ENCODE measurements around the gene AFG1L. TPM values are rescaled to one million over a fixed set of nuclear protein-coding genes. Genes with fewer than 3 reads are reported as not detected.

Gene AFG1L
- total and polyA plus RNA-seq, 10 donors = 1.8 to 13.0 (median 4.4) TPM

- intact Hi-C loops (cut with DNase I; ENCODE audit: low total_unique reads) = loop anchor here (10.0 kb wide), 1 partner anchor 286 kb away; no protein-coding TSS in a partner anchor
- Histone ChIP-seq H3K4me3 (no peak overlapping the region), H3K4me1 (peaks cover 0 to 11% (median 0%) of the 10 kb centered on the region in 6 donors), H3K36me3 (no peaks in the 10 kb centered on the region), H3K27ac (no peak overlapping the region), H3K27me3 (replicated peaks in 1 of 7) (no peaks in the 10 kb centered on the region), H3K9me3 (no peaks in the 10 kb centered on the region)
- no peak for DNase-seq
- 90 to 95% (median 91%) methylated on average over 1 of the region's 1 CpG for WGBS, 5 donors
- TF ChIP-seq POLR2AphosphoS5 (IDR thresholded peaks at IDR 0.05) = no peak
- no peak for TF ChIP-seq POLR2A (IDR thresholded peaks at IDR 0.05)
- TF ChIP-seq CTCF (IDR thresholded peaks at IDR 0.05 in 8 of 11, conservative IDR thresholded peaks at IDR 0.05 in 3 of 11) = no peak
Measured at GRCh38 chr6:108549241-108549640, 254.4 kb downstream of the AFG1L start.

- no peak overlapping the region for H3K27ac ChIP-seq
- WGBS, 5 donors = 70 to 81% (median 74%) methylated on average over 3 of the region's 3 CpGs
- intact Hi-C loops (cut with DNase I; ENCODE audit: low total_unique reads) = loop anchor here (10.0 kb wide), 1 partner anchor 285 kb away; no protein-coding TSS in a partner anchor
Measured at GRCh38 chr6:108549741-108550140, 254.9 kb downstream of the AFG1L start.

GRCh38 chr6:108550256-108550655, 255.4 kb downstream of the AFG1L start:
- no peak for DNase-seq
- H3K9me3 ChIP-seq = no peaks in the 10 kb centered on the region
- H3K27ac ChIP-seq = no peak overlapping the region
- H3K4me1 ChIP-seq = peaks cover 0 to 11% (median 0%) of the 10 kb centered on the region in 6 donors
- no peaks in the 10 kb centered on the region for H3K27me3 ChIP-seq (replicated peaks in 1 of 7)
- intact Hi-C loops (cut with DNase I; ENCODE audit: low total_unique reads) = no loop called here
- TF ChIP-seq CTCF (IDR thresholded peaks at IDR 0.05 in 8 of 11, conservative IDR thresholded peaks at IDR 0.05 in 3 of 11) (no peak), POLR2AphosphoS5 (IDR thresholded peaks at IDR 0.05) (no peak), POLR2A (IDR thresholded peaks at IDR 0.05) (no peak)
- H3K4me3 ChIP-seq = no peak overlapping the region
- no peaks in the 10 kb centered on the region for H3K36me3 ChIP-seq
- WGBS, 5 donors = 67 to 86% (median 76%) methylated on average over 3 of the region's 3 CpGs

More at GRCh38 chr6:108549741-108550140, 254.9 kb downstream of the AFG1L start:
- Histone ChIP-seq H3K4me3 (no peak overlapping the region), H3K4me1 (peaks cover 0 to 11% (median 0%) of the 10 kb centered on the region in 6 donors), H3K36me3 (no peaks in the 10 kb centered on the region), H3K27me3 (replicated peaks in 1 of 7) (no peaks in the 10 kb centered on the region), H3K9me3 (no peaks in the 10 kb centered on the region)
- DNase-seq = no peak
- TF ChIP-seq POLR2AphosphoS5 (IDR thresholded peaks at IDR 0.05) (no peak), CTCF (IDR thresholded peaks at IDR 0.05 in 8 of 11, conservative IDR thresholded peaks at IDR 0.05 in 3 of 11) (no peak), POLR2A (IDR thresholded peaks at IDR 0.05) (no peak)

- Histone ChIP-seq H3K27ac (no peak overlapping the region), H3K36me3 (no peaks in the 10 kb centered on the region), H3K27me3 (replicated peaks in 1 of 7) (no peaks in the 10 kb centered on the region), H3K9me3 (no peaks in the 10 kb centered on the region), H3K4me3 (no peak overlapping the region), H3K4me1 (peaks cover 4 to 14% (median 11%) of the 10 kb centered on the region in 6 donors)
- no peak for DNase-seq
- intact Hi-C loops (cut with DNase I; ENCODE audit: low total_unique reads) = no loop called here
- TF ChIP-seq CTCF (IDR thresholded peaks at IDR 0.05 in 8 of 11, conservative IDR thresholded peaks at IDR 0.05 in 3 of 11) = no peak
- TF ChIP-seq POLR2A (IDR thresholded peaks at IDR 0.05) = no peak
- no peak for TF ChIP-seq POLR2AphosphoS5 (IDR thresholded peaks at IDR 0.05)
- WGBS, 5 donors = 85 to 96% (median 89%) methylated on average over 7 of the region's 7 CpGs
Measured at GRCh38 chr6:108555399-108556052, 260.7 kb downstream of the AFG1L start.

All from spleen (tissue), 11 donors.